Measurements from ENCODE around the gene PCDHB13. TPM values are rescaled to one million over a fixed set of nuclear protein-coding genes. Genes with fewer than 3 reads are reported as not detected.
A peak's percentile ranks its signal among the peaks of the same experiment; 100 is the strongest.

PCDHB13 gene
- total RNA-seq, 4 donors from 2014 or later = 0.40 to 2.1 (median 0.69) TPM

- intact Hi-C loops (cut with DNase I; ENCODE audit: low total_unique reads) = no loop called here
- no peak for ATAC-seq
- H3K27ac ChIP-seq = no peak overlapping the region
- DNase-seq = no peak
- H3K27me3 ChIP-seq = peaks cover 0 to 10% (median 0%) of the 10 kb centered on the region in 3 donors
- TF ChIP-seq CTCF (IDR thresholded peaks at IDR 0.05 in 4 of 5, conservative IDR thresholded peaks at IDR 0.05 in 1 of 5) (no peak), POLR2A (IDR thresholded peaks at IDR 0.05) (no peak)
- H3K36me3 ChIP-seq = peaks cover 0 to 5% of the 10 kb centered on the region in 2 donors
- peaks cover 3 to 52% (median 3%) of the 10 kb centered on the region in 3 donors for H3K9me3 ChIP-seq
- in situ Hi-C loops (cut with MboI; ENCODE audit: low sequenced_read_pairs in 4 of 4) = no loop called here
- no peaks in the 10 kb centered on the region for H3K4me1 ChIP-seq
- no peak overlapping the region for H3K4me3 ChIP-seq
Observed at GRCh38 chr5:141250576-141250975, 36.9 kb downstream of the PCDHB13 start.

GRCh38 chr5:141258464-141258863 is 44.7 kb downstream of the PCDHB13 start:
- H3K4me1 ChIP-seq = no peaks in the 10 kb centered on the region
- DNase-seq (no peak), ATAC-seq (no peak)
- H3K4me3 ChIP-seq = peak overlapping the region in 1 of 4 donors; percentile 10
- H3K36me3 ChIP-seq = peaks cover 0 to 17% of the 10 kb centered on the region in 2 donors
- TF ChIP-seq CTCF (IDR thresholded peaks at IDR 0.05 in 4 of 5, conservative IDR thresholded peaks at IDR 0.05 in 1 of 5) (no peak), POLR2A (IDR thresholded peaks at IDR 0.05) (no peak)
- in situ Hi-C loops (cut with MboI; ENCODE audit: low sequenced_read_pairs in 4 of 4) (no loop called here), intact Hi-C loops (cut with DNase I; ENCODE audit: low total_unique reads) (no loop called here)
- H3K9me3 ChIP-seq = peaks cover 36 to 84% (median 37%) of the 10 kb centered on the region in 3 donors
- H3K27me3 ChIP-seq = no peaks in the 10 kb centered on the region
- H3K27ac ChIP-seq = no peak overlapping the region

DNA sequence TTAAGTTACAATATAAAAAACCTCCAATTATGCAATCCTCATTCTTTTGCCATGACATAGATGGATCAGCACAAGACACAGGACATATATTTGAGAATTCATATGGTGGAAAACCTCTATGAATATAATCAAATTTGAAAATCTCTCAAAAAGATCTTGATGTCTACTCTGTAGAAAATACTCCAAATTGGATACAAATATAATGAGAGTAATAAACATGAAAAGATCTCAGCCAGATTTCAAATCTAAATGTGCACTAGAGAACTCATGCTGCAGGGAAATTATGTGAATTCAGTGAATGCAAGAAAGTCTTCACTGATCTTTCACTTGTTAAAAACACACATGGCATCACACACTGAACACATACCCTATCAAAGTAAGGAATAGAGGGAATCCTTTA is 45.2 kb downstream of the PCDHB13 start:
- DNase-seq = no peak
- Histone ChIP-seq H3K4me3 (peak overlapping the region in 1 of 4 donors; percentile 10), H3K4me1 (no peaks in the 10 kb centered on the region), H3K36me3 (peaks cover 0 to 22% of the 10 kb centered on the region in 2 donors), H3K27ac (no peak overlapping the region), H3K27me3 (no peaks in the 10 kb centered on the region), H3K9me3 (peaks cover 33 to 84% (median 37%) of the 10 kb centered on the region in 3 donors)
- intact Hi-C loops (cut with DNase I; ENCODE audit: low total_unique reads) = no loop called here
- TF ChIP-seq CTCF (IDR thresholded peaks at IDR 0.05 in 4 of 5, conservative IDR thresholded peaks at IDR 0.05 in 1 of 5) (no peak), POLR2A (IDR thresholded peaks at IDR 0.05) (no peak)
- ATAC-seq = no peak
- in situ Hi-C loops (cut with MboI; ENCODE audit: low sequenced_read_pairs in 4 of 4) = no loop called here

DNA sequence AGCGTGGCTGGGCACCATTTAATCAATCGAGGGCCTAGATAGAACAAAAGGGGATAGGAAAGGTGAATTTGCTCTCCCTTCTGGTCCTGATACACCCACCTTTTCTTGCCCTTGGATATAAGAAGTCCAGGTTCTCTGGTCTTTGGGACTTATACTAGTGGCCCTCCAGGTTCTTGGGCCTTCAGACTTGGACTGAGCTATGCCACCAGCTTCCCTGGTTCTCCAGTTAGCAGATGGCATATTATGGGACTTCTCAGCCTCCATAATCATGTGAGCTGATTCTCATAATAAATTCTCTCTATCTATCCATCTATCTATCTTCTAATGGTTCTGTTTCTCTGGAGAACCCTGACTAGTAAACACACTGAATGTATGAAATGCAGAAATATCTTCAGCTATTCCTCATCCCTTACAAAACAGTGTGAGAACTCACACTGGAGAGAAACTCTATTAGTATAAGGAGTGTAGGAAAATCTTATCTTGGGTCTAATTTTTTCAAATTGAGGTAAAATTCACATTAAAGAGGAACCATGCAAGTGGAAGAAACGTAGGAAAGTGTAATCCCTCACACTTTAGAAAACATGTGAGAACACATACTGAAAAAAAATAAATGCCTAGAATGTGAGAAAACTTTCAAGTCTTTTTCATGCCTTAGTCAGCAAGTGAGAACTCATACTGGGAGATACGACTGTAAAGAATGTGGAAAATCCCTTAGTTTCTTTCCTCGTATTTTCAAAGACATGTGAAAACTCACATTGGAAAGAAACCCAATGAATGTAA is 46.9 kb downstream of the PCDHB13 start:
- DNase-seq = no peak
- Histone ChIP-seq H3K27me3 (no peaks in the 10 kb centered on the region), H3K4me3 (peak overlapping the region in 1 of 4 donors; percentile 10), H3K27ac (no peak overlapping the region), H3K36me3 (peaks cover 0 to 29% of the 10 kb centered on the region in 2 donors), H3K4me1 (no peaks in the 10 kb centered on the region), H3K9me3 (peaks cover 33 to 91% (median 37%) of the 10 kb centered on the region in 3 donors)
- TF ChIP-seq CTCF (IDR thresholded peaks at IDR 0.05 in 4 of 5, conservative IDR thresholded peaks at IDR 0.05 in 1 of 5) = no peak
- no peak for TF ChIP-seq POLR2A (IDR thresholded peaks at IDR 0.05)
- intact Hi-C loops (cut with DNase I; ENCODE audit: low total_unique reads) = no loop called here
- ATAC-seq = no peak
- in situ Hi-C loops (cut with MboI; ENCODE audit: low sequenced_read_pairs in 4 of 4) = no loop called here
